Mammary epithelial cell (primary cell): ENCODE measurements around the gene SLMAP.

Source experiments
- CTCF ChIP-seq, 2 donors: IDR thresholded peaks in 1 of 2; conservative IDR thresholded peaks in 1 of 2; 2 replicates each; pipeline ENCODE4 v1.5.1; 2011 to 2012; ENCODE audit warnings: inconsistent platforms in 2 of 2, low read length in 2 of 2, mild to moderate bottlenecking in 2 of 2, control low read depth in 1 of 2, low read depth in 1 of 2; ENCODE audit not compliant: insufficient read depth in 1 of 2; ENCODE audit errors: extremely low read depth in 1 of 2
- EZH2 ChIP-seq: IDR thresholded peaks from 2 replicates; pipeline ENCODE4 v1.6.1; 2012; ENCODE audit warnings: low read length, inconsistent platforms, borderline replicate concordance

GRCh38 chr3:57752307-57752706 is 3.8 kb upstream of the SLMAP start:
- no peak for TF ChIP-seq CTCF (conservative IDR thresholded peaks at IDR 0.05 in 1 of 2, IDR thresholded peaks at IDR 0.05 in 1 of 2; ENCODE audit: extremely low read depth in 1 of 2, insufficient read depth in 1 of 2, low read depth in 1 of 2, low read length in 2 of 2)
- no peak for TF ChIP-seq EZH2
